SU-DHL-6 (cell line): ENCODE measurements around the gene MEIS2.
A peak's percentile ranks its signal among the peaks of the same experiment; 100 is the strongest.

Experiments
- H2AFZ ChIP-seq: fragments of 200-600 bp; sonication (generic); 2 replicates; pipeline ENCODE4 v1.6.1; 2014; ENCODE audit warnings: low read depth, mild to moderate bottlenecking, moderate library complexity, mixed read lengths, antibody characterized with exemption, low read length; ENCODE audit not compliant: severe bottlenecking
- H3F3A ChIP-seq: fragments of 200-600 bp; shearing (Covaris generic); 2 replicates; pipeline ENCODE4 v1.6.0; 2016; ENCODE audit warnings: antibody characterized with exemption, mild to moderate bottlenecking; ENCODE audit not compliant: insufficient read depth
- H3K27ac ChIP-seq: fragments of 200-600 bp; sonication (generic); 2 replicates; pipeline ENCODE4 v1.5.1; 2016; ENCODE audit warnings: low read depth, mild to moderate bottlenecking, low read length, moderate library complexity, mixed read lengths
- H3K27me3 ChIP-seq: fragments of 200-600 bp; sonication (generic), shearing (Covaris generic); 2 replicates; pipeline ENCODE4 v1.6.0; 2014; ENCODE audit warnings: mild to moderate bottlenecking, low read length
- H3K36me3 ChIP-seq: fragments of 200-600 bp; sonication (generic); 2 replicates; pipeline ENCODE4 v1.6.1; 2014; ENCODE audit warnings: mild to moderate bottlenecking, low read length, mixed read lengths
- H3K4me2 ChIP-seq: fragments of 300-600, 200-600 bp; shearing (Covaris generic), sonication (generic); 2 replicates; pipeline ENCODE4 v1.6.0; 2014; ENCODE audit warnings: low read length, low read depth, mild to moderate bottlenecking; ENCODE audit not compliant: poor library complexity, severe bottlenecking
- H3K4me3 ChIP-seq: fragments of 200-600 bp; sonication (generic); 2 replicates; pipeline ENCODE4 v1.5.1; 2014; ENCODE audit warnings: antibody characterized with exemption, low read length, mild to moderate bottlenecking, mixed read lengths; ENCODE audit not compliant: insufficient read depth, poor library complexity, severe bottlenecking
- H3K79me2 ChIP-seq: fragments of 200-600 bp; sonication (generic); 2 replicates; pipeline ENCODE4 v1.6.1; 2014; ENCODE audit warnings: mild to moderate bottlenecking, low read length, moderate library complexity; ENCODE audit not compliant: insufficient read depth
- H3K9ac ChIP-seq: fragments of 200-600 bp; sonication (generic); 2 replicates; pipeline ENCODE4 v1.7.0; 2014; ENCODE audit warnings: mild to moderate bottlenecking, low read length
- H3K9me2 ChIP-seq: fragments of 200-600 bp; sonication (generic); replicated peaks from 2 replicates; pipeline ENCODE4 v1.6.1; 2014; ENCODE audit warnings: low read length; ENCODE audit not compliant: insufficient read depth
- H3K9me3 ChIP-seq: fragments of 200-600 bp; sonication (generic); 2 replicates; pipeline ENCODE4 v1.6.1; 2014; ENCODE audit warnings: low read length, mixed read lengths; ENCODE audit not compliant: insufficient read depth
- H4K20me1 ChIP-seq: fragments of 200-600 bp; sonication (generic); 2 replicates; pipeline ENCODE4 v1.6.1; 2014; ENCODE audit warnings: low read depth, mild to moderate bottlenecking, antibody characterized with exemption, low read length, moderate library complexity, mixed read lengths
- EZH2phosphoT487 ChIP-seq: fragments of 200-600 bp; sonication (generic), shearing (Covaris generic); conservative IDR thresholded peaks from 2 replicates; pipeline ENCODE4 v1.6.1; 2018; ENCODE audit warnings: mild to moderate bottlenecking, antibody characterized with exemption, low read length, moderate library complexity, mixed read lengths
- TF ChIP-seq, protein P1 (sequence below): fragments of 200-600 bp; sonication (generic); IDR thresholded peaks from one replicate; pipeline ENCODE4 v1.5.1; 2017; ENCODE audit warnings: antibody characterized with exemption, mild to moderate bottlenecking, low read length, moderate library complexity; ENCODE audit not compliant: insufficient read depth, poor library complexity, severe bottlenecking

MEIS2 gene

DNA sequence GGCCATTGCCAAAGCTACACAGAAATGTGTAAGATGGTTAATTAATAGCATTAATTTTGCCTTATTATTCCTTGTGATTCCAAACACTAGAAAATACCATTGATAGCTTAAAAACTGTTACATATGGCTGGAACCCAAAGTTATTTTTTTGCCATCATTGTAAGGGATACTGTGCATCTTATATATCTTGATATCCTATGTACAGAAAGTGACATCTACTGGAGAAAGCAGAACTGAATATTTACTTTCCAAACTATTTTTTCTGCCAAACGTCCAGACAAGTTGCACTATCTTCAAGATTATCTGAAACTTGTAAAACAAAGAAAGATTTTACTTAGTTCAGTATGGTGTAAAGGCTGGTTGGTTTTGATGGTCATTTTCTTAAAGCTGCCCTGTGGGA lies 33.3 kb upstream of the MEIS2 start:
- Histone ChIP-seq H3K27ac (no peak overlapping the region), H3K4me3 (no peak overlapping the region), H2AFZ (no peak overlapping the region), H3K9me3 (no peaks in the 10 kb centered on the region), H3K4me2 (no peak overlapping the region), H3K9ac (no peak overlapping the region), H3K79me2 (no peaks in the 10 kb centered on the region), H4K20me1 (no peaks in the 10 kb centered on the region), H3K36me3 (no peaks in the 10 kb centered on the region), H3K9me2 (no peaks in the 10 kb centered on the region), H3F3A (no peaks in the 10 kb centered on the region), H3K27me3 (no peaks in the 10 kb centered on the region)
- TF ChIP-seq, protein P1, sequence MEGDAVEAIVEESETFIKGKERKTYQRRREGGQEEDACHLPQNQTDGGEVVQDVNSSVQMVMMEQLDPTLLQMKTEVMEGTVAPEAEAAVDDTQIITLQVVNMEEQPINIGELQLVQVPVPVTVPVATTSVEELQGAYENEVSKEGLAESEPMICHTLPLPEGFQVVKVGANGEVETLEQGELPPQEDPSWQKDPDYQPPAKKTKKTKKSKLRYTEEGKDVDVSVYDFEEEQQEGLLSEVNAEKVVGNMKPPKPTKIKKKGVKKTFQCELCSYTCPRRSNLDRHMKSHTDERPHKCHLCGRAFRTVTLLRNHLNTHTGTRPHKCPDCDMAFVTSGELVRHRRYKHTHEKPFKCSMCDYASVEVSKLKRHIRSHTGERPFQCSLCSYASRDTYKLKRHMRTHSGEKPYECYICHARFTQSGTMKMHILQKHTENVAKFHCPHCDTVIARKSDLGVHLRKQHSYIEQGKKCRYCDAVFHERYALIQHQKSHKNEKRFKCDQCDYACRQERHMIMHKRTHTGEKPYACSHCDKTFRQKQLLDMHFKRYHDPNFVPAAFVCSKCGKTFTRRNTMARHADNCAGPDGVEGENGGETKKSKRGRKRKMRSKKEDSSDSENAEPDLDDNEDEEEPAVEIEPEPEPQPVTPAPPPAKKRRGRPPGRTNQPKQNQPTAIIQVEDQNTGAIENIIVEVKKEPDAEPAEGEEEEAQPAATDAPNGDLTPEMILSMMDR: peak; percentile 20
- no peak for TF ChIP-seq EZH2phosphoT487

DNA sequence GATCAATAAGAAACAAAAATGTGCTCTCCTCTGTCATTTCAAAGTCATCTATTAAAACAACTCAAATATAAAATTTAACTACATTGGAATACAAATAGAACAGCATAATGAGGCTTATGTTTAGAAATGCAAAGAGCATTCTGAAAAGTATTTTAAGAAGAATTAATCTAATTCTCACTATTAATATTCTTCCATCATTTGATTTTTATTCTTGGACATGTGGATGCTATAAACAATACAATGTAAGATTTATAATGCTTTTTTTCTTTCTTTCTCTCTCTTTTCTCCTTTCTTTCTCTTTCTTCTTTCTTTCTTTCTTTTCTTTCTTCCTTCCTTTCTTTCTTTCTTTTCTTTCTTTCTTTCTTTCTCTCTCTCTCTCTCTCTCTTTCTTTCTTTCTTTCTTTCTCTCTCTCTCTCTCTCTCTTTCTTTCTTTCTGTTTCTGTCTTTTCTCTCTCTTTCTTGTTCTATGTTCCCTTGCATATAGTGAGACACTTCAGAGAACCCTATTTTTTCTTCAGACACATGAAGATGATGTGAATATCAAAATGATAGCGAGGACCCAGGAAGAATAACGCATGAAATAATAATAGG lies 32.6 kb upstream of the MEIS2 start:
- H3K27me3 ChIP-seq: no peaks in the 10 kb centered on the region
- no peaks in the 10 kb centered on the region for H3K9me3 ChIP-seq
- H4K20me1 ChIP-seq: no peaks in the 10 kb centered on the region
- no peaks in the 10 kb centered on the region for H3K9me2 ChIP-seq
- no peak overlapping the region for H3K4me3 ChIP-seq
- no peaks in the 10 kb centered on the region for H3F3A ChIP-seq
- no peaks in the 10 kb centered on the region for H3K79me2 ChIP-seq
- no peak overlapping the region for H3K9ac ChIP-seq
- H3K27ac ChIP-seq: no peak overlapping the region
- H2AFZ ChIP-seq: no peak overlapping the region
- H3K4me2 ChIP-seq: no peak overlapping the region
- TF ChIP-seq, protein P1: no peak
- no peak for TF ChIP-seq EZH2phosphoT487
- no peaks in the 10 kb centered on the region for H3K36me3 ChIP-seq

DNA sequence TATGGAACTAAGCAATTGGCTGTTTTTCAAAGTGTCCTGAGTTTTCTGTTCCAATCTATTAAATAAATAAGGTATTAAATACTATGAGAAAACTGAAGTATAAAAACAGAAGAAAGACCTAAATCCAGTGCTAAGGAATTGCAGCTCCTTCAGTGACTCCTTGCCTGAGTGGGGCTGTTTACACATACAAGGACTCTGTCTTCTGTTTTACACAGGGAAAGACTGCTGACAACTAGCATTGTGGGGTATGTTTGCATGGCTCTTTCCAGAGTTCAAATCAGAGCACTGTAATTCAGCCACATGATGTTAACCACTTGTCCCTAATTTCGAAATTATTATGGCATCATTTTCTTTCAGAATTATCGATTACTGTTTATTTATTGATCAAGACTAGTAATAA lies 31.3 kb upstream of the MEIS2 start:
- TF ChIP-seq, protein P1: no peak
- TF ChIP-seq EZH2phosphoT487: no peak
- Histone ChIP-seq H4K20me1 (no peaks in the 10 kb centered on the region), H3K9me2 (no peaks in the 10 kb centered on the region), H3K4me3 (no peak overlapping the region), H3K79me2 (no peaks in the 10 kb centered on the region), H3F3A (no peaks in the 10 kb centered on the region), H2AFZ (no peak overlapping the region), H3K27ac (no peak overlapping the region), H3K36me3 (no peaks in the 10 kb centered on the region), H3K9me3 (no peaks in the 10 kb centered on the region), H3K27me3 (no peaks in the 10 kb centered on the region), H3K9ac (no peak overlapping the region), H3K4me2 (no peak overlapping the region)

DNA sequence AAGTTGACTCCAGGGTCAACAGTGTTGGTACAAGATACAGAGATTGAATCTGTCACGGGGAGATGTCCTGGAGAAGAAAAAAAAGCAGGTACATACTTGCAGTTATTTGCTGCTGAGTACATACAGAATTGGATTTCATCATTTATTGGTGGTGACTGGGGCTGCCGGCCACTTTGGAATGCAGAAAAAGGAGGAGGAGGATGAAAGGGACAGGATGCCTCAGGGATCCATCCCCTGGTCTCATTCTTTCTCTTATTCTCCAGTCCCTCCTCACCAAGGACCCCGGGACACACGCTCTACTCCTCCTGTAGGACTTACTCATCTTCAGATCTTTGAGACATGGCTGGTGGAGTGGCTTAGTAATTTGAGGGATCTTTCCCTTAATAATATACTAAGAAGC lies 30.0 kb upstream of the MEIS2 start:
- Histone ChIP-seq H3K9me3 (no peaks in the 10 kb centered on the region), H3K9ac (no peak overlapping the region), H3K79me2 (no peaks in the 10 kb centered on the region), H4K20me1 (no peaks in the 10 kb centered on the region), H3K27me3 (no peaks in the 10 kb centered on the region), H3F3A (no peaks in the 10 kb centered on the region), H2AFZ (no peak overlapping the region), H3K4me3 (no peak overlapping the region), H3K4me2 (no peak overlapping the region), H3K9me2 (no peaks in the 10 kb centered on the region), H3K36me3 (no peaks in the 10 kb centered on the region), H3K27ac (no peak overlapping the region)
- TF ChIP-seq, protein P1: no peak
- TF ChIP-seq EZH2phosphoT487: no peak
